Measurements from ENCODE around the gene INF2. TPM values are rescaled to one million over a fixed set of nuclear protein-coding genes. Genes with fewer than 3 reads are reported as not detected.

Gene INF2
- total RNA-seq, 3 donors from 2014 or later = 31.0 to 70.9 (median 51.5) TPM

- intact Hi-C loops (cut with DNase I; ENCODE audit: low total_unique reads) = no loop called here
- no peaks in the 10 kb centered on the region for H3K36me3 ChIP-seq
- peaks cover 3 to 5% of the 10 kb centered on the region in 2 donors for H3K4me1 ChIP-seq
- H3K27me3 ChIP-seq = no peaks in the 10 kb centered on the region
- no peak overlapping the region for H3K27ac ChIP-seq
- DNase-seq (ENCODE audit: low spot score in 2 of 2) = no peak
- no peaks in the 10 kb centered on the region for H3K9me3 ChIP-seq
- H3K4me3 ChIP-seq = no peak overlapping the region
- TF ChIP-seq CTCF (IDR thresholded peaks at IDR 0.05) = no peak
- TF ChIP-seq POLR2A (IDR thresholded peaks at IDR 0.05) = no peak
- TF ChIP-seq POLR2AphosphoS5 (IDR thresholded peaks at IDR 0.05) = no peak
Measured at GRCh38 chr14:104673481-104673880, 15.9 kb upstream of the INF2 start.

DNA sequence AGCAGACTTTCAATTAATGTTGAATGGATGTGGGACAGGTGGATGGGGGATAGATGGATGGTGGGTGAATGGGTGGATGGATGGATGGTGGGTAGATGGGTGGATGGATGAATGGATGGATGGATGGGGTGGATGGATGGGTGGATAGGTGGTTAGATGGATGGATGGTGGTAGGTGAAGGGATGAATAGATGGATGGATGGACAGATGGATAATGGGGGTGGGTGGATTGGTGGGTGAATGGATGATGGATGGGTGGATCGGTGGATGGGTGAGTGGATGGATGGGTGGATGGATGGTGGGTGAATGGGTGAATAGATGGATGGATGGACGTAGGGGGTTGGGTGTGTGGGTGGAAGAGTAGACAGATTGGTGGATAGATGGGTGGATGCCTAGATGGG is 14.0 kb upstream of the INF2 start:
- no peak for TF ChIP-seq POLR2AphosphoS5 (IDR thresholded peaks at IDR 0.05)
- no peak for TF ChIP-seq POLR2A (IDR thresholded peaks at IDR 0.05)
- TF ChIP-seq CTCF (IDR thresholded peaks at IDR 0.05) = no peak
- no peaks in the 10 kb centered on the region for H3K27me3 ChIP-seq
- DNase-seq (ENCODE audit: low spot score in 2 of 2) = no peak
- no peak overlapping the region for H3K27ac ChIP-seq
- H3K36me3 ChIP-seq = no peaks in the 10 kb centered on the region
- intact Hi-C loops (cut with DNase I; ENCODE audit: low total_unique reads) = no loop called here
- H3K4me1 ChIP-seq = peaks cover 8 to 10% of the 10 kb centered on the region in 2 donors
- no peaks in the 10 kb centered on the region for H3K9me3 ChIP-seq
- no peak overlapping the region for H3K4me3 ChIP-seq

- Histone ChIP-seq H3K36me3 (no peaks in the 10 kb centered on the region), H3K27ac (peak overlapping the region in 1 of 2 donors; percentile 90), H3K4me3 (no peak overlapping the region), H3K9me3 (no peaks in the 10 kb centered on the region), H3K27me3 (no peaks in the 10 kb centered on the region), H3K4me1 (peaks cover 11 to 14% of the 10 kb centered on the region in 2 donors)
- TF ChIP-seq CTCF (IDR thresholded peaks at IDR 0.05) = no peak
- TF ChIP-seq POLR2AphosphoS5 (IDR thresholded peaks at IDR 0.05) = no peak
- no peak for TF ChIP-seq POLR2A (IDR thresholded peaks at IDR 0.05)
- no peak for DNase-seq (ENCODE audit: low spot score in 2 of 2)
- intact Hi-C loops (cut with DNase I; ENCODE audit: low total_unique reads) = no loop called here
Measured at GRCh38 chr14:104676130-104676693, 13.2 kb upstream of the INF2 start.

DNA sequence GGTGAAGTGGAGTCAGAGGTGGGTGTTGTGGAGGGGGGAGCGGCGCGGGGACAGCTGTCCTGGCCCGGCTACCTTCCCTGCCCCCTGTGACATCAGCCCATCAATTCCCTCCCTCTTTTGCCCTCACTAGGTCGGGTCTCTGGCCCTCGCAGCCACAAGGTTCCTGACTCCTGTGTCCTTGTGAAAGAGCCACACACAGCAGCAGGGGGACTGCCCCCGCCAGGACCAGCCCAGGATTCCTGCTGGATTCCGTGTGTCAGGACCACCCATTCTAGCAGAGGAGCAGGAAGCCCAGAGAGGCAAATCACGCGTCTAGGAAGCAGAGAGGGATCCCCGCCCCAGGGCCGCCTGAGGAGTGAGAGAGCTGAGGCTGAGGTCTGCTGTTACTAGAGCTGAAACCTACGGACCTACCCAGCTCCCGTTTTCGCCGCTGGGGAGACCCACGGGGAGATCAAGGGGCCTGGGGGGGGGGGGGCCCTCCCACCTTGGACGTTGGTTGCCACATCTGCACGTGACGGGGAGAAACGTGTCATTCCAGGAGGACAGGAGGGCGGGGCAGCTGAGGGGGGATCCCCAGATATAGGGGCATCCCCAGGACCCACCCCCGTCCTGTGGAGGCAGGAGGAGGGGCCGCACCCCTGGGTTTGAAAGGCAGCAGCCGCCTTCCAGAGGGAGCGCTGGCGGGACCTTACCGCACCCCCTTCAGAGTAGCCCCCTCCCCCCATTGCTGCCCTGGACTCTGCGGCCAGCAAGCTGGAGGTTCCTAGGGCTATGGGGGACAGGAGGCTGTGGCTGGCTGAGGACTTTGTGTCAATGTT is 12.5 kb upstream of the INF2 start:
- H3K27ac ChIP-seq = peak overlapping the region; percentile 90 to 91
- H3K36me3 ChIP-seq = no peaks in the 10 kb centered on the region
- no peaks in the 10 kb centered on the region for H3K27me3 ChIP-seq
- peak in 1 of 2 donors; percentile 56 for DNase-seq (ENCODE audit: low spot score in 2 of 2)
- TF ChIP-seq CTCF (IDR thresholded peaks at IDR 0.05) = no peak
- TF ChIP-seq POLR2A (IDR thresholded peaks at IDR 0.05) = no peak
- TF ChIP-seq POLR2AphosphoS5 (IDR thresholded peaks at IDR 0.05) = no peak
- H3K4me1 ChIP-seq = peaks cover 18% of the 10 kb centered on the region in 2 donors
- H3K9me3 ChIP-seq = no peaks in the 10 kb centered on the region
- intact Hi-C loops (cut with DNase I; ENCODE audit: low total_unique reads) = no loop called here
- peak overlapping the region; percentile 59 to 78 (median 62) for H3K4me3 ChIP-seq
